Bone marrow (tissue), 2 donors: ENCODE measurements around the gene FCN2.

ENCODE experiments used
- DNase-seq, 2 donors: peaks; one replicate each; lab custom pipeline; 2025; lab: John Stamatoyannopoulos, UW

FCN2 gene

GRCh38 chr9:134880484-134881312 lies at the start of gene FCN2:
Gene FCN2 (plus strand): TSS chr9:134880810. CDS start chr9:134880822, 12 bp downstream.
- DNase-seq = no peak

GRCh38 chr9:134830926-134831720 lies 49.5 kb upstream of the FCN2 start:
- no peak for DNase-seq

- no peak for DNase-seq
Observed at GRCh38 chr9:134832471-134832870, 48.1 kb upstream of the FCN2 start.

- DNase-seq = no peak
Observed at GRCh38 chr9:134833294-134833880, 47.2 kb upstream of the FCN2 start.

- no peak for DNase-seq
Observed at GRCh38 chr9:134834217-134834956, 46.2 kb upstream of the FCN2 start.

GRCh38 chr9:134834957-134835419 lies 45.6 kb upstream of the FCN2 start:
- no peak for DNase-seq

GRCh38 chr9:134835448-134835847 lies 45.2 kb upstream of the FCN2 start:
- DNase-seq = no peak

- DNase-seq = no peak
Observed at GRCh38 chr9:134835987-134836386, 44.6 kb upstream of the FCN2 start.

- no peak for DNase-seq
Observed at GRCh38 chr9:134836406-134836970, 44.1 kb upstream of the FCN2 start.

GRCh38 chr9:134837529-134837928 lies 43.1 kb upstream of the FCN2 start:
- DNase-seq = no peak

GRCh38 chr9:134838651-134839454 lies 41.8 kb upstream of the FCN2 start:
- no peak for DNase-seq

GRCh38 chr9:134839455-134840125 lies 41.0 kb upstream of the FCN2 start:
- DNase-seq = no peak

GRCh38 chr9:134840511-134840910 lies 40.1 kb upstream of the FCN2 start:
- no peak for DNase-seq

- no peak for DNase-seq
Observed at GRCh38 chr9:134841180-134841904, 39.3 kb upstream of the FCN2 start.

- DNase-seq = no peak
Observed at GRCh38 chr9:134842321-134842720, 38.3 kb upstream of the FCN2 start.

GRCh38 chr9:134843740-134844139 lies 36.9 kb upstream of the FCN2 start:
- DNase-seq = no peak

GRCh38 chr9:134844821-134845220 lies 35.8 kb upstream of the FCN2 start:
- no peak for DNase-seq

- DNase-seq = no peak
Observed at GRCh38 chr9:134846187-134846586, 34.4 kb upstream of the FCN2 start.

- no peak for DNase-seq
Observed at GRCh38 chr9:134846699-134847098, 33.9 kb upstream of the FCN2 start.

GRCh38 chr9:134847138-134847537 lies 33.5 kb upstream of the FCN2 start:
- DNase-seq = no peak
